Measurements from ENCODE around the gene BACE1-AS.

DNA sequence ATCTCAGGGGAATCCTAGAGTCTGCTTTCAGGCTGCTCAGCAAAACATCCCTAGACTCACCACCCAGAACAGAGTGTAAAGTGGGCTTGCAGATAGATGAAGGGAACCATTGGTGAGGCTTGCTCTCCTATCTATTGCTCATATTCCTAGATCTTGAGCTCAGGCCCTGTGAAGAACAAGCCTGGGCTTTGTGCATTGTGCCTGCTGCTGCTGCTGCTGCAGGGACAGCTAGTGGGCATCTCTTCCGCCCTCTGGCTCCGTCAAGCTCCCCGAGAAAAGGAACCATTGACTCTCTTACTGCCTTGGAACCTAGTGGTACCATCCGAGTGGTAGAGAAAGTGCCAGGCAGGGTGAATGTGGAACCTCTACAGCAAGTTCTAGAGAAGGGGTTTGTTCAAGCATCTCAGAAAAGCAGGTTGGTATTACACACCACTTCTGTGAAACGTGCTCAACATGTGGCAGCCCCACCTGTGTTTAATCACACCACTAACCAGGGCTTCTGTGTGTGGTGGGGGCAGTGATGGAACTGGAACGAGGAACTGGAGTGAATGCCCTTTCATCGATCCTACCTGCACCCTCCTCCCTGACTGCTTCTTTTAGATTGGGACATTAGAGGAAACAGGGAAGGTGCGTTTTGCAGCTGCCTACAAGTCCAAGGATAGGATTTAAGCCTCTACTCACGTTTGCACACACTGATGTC lies 4.4 kb downstream of the BACE1-AS start:
- TF ChIP-seq POLR2A (IDR thresholded peaks at IDR 0.05; ENCODE audit: low read depth, low read length) (no peak), POLR2AphosphoS5 (IDR thresholded peaks at IDR 0.05; ENCODE audit: low read depth, low read length) (no peak)
